HepG2 (cell line): ENCODE measurements around the gene S100A7. TPM values are rescaled to one million over a fixed set of nuclear protein-coding genes. Genes with fewer than 3 reads are reported as not detected.

Experiments used
- ATF3 ChIP-seq: sonication (generic); formaldehyde crosslinking; IDR thresholded peaks from 2 replicates; pipeline ENCODE4 v1.4.0; 2020; ENCODE audit warnings: missing genetic modification reagents
- EEA1 ChIP-seq: sonication (generic); formaldehyde crosslinking; IDR thresholded peaks from 2 replicates; pipeline ENCODE4 v1.5.1; 2020; ENCODE audit warnings: mild to moderate bottlenecking, missing genetic modification reagents, borderline replicate concordance
- ELK4 ChIP-seq: sonication (generic); formaldehyde crosslinking; IDR thresholded peaks from 2 replicates; pipeline ENCODE4 v1.9.0; 2021; ENCODE audit warnings: missing genetic modification reagents, borderline replicate concordance
- HDAC1 ChIP-seq: sonication (generic); formaldehyde crosslinking; IDR thresholded peaks from 2 replicates; pipeline ENCODE4 v1.5.1; 2020; ENCODE audit warnings: mild to moderate bottlenecking, missing genetic modification reagents
- HIVEP1 ChIP-seq: sonication (generic); formaldehyde crosslinking; IDR thresholded peaks from 2 replicates; pipeline ENCODE4 v1.4.0; 2020; ENCODE audit warnings: mild to moderate bottlenecking, missing genetic modification reagents
- JUN ChIP-seq: sonication (generic); formaldehyde crosslinking; IDR thresholded peaks from 2 replicates; pipeline ENCODE4 v1.4.0; 2020; ENCODE audit warnings: mild to moderate bottlenecking, missing genetic modification reagents
- NR2F6 ChIP-seq, 2 experiments: IDR thresholded peaks; 2 replicates each; pipeline ENCODE4 v1.6.1; 2016; ENCODE audit warnings: antibody characterized with exemption in 1 of 2, mild to moderate bottlenecking in 1 of 2
- ZNF225 ChIP-seq: sonication (generic); formaldehyde crosslinking; IDR thresholded peaks from 2 replicates; pipeline ENCODE4 v1.4.0; 2020; ENCODE audit warnings: mild to moderate bottlenecking, missing genetic modification reagents
- ZNF33A ChIP-seq: sonication (generic); formaldehyde crosslinking; IDR thresholded peaks from 2 replicates; pipeline ENCODE4 v1.5.1; 2020; ENCODE audit warnings: missing genetic modification reagents, mild to moderate bottlenecking, moderate library complexity, borderline replicate concordance
- ZNF556 ChIP-seq: sonication (generic); formaldehyde crosslinking; IDR thresholded peaks from 2 replicates; pipeline ENCODE4 v1.4.0; 2020; ENCODE audit warnings: mild to moderate bottlenecking, missing genetic modification reagents, borderline replicate concordance
- ZNF589 ChIP-seq: sonication (generic); formaldehyde crosslinking; conservative IDR thresholded peaks from 2 replicates; pipeline ENCODE4 v1.8.0; 2022; ENCODE audit warnings: mild to moderate bottlenecking, moderate library complexity, missing genetic modification reagents
- ZNF646 ChIP-seq: sonication (generic); formaldehyde crosslinking; IDR thresholded peaks from 2 replicates; pipeline ENCODE4 v1.9.0; 2021; ENCODE audit warnings: mild to moderate bottlenecking, missing genetic modification reagents
- polyA plus RNA-seq, 8 experiments: library from polyadenylated mRNA; depleted of rRNA in 3 of 8; stranded (reverse) in 7 of 8; unstranded in 1 of 8; fragments of >200 nt; fragmentation: Illumina TruSeq in 4 of 8; extraction: Trizol in 4 of 8; gene quantifications; 2 replicates each; pipeline versions ENCODE4 v1.2.1 to v1.2.3, GENCODE V29; 2011 to 2016; ENCODE audit warnings: low read depth in 4 of 8, missing spikeins in 1 of 8, mixed read lengths in 1 of 8; ENCODE audit not compliant: insufficient read depth in 1 of 8
- total RNA-seq, 5 experiments: library from RNA; depleted of rRNA; stranded (reverse); fragments of >200 nt; fragmentation: Illumina TruSeq; extraction: Trizol; gene quantifications; 2 replicates each; pipeline ENCODE4 v1.2.3, GENCODE V29; 2016; ENCODE audit warnings: low read depth in 1 of 5
- TF ChIP-seq, protein P1 (sequence below): sonication (generic); formaldehyde crosslinking; IDR thresholded peaks from 2 replicates; pipeline ENCODE4 v1.4.0; 2020; ENCODE audit warnings: mild to moderate bottlenecking, missing genetic modification reagents

Gene S100A7
- total and polyA plus RNA-seq, 2 of the 13 experiments (the other 11 are each of a cell fraction or from before 2014, with no cell fraction given): not detected

DNA sequence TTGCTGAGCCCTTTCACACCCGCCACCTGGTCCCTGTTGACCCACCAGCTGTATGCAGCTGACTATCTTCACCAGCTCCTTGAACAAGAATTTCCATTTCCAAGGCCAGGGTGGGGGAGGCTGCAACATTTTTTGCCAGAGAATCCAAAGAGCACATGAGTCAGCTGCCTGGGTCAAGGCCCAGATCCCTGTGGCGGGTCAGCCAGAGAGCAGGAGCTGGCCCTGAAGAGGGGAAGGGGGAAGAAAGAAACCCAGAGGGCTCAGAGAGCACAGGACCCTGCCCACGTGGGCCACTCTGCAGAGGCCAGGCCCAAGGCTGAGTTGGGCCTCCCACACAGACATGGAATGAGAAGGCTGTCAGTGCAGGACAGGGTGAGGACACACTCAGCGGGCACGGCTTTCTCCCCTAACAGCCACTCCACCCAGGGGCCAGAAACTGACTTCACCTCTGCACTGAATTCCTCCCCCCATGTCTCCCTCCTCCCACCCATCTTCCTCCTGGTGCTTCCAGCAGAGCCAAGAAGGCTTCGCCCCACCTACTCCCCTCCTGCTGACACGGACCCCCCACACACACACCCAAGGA lies 46.5 kb upstream of the S100A7 start (continued):
- TF ChIP-seq ZNF646 (CRISPR knock-in tag): no peak
- TF ChIP-seq HDAC1 (CRISPR knock-in tag): no peak
- peak; percentile 70; the same call in 1 of the 2 replicates for TF ChIP-seq JUN (CRISPR knock-in tag)
- TF ChIP-seq, protein P1, sequence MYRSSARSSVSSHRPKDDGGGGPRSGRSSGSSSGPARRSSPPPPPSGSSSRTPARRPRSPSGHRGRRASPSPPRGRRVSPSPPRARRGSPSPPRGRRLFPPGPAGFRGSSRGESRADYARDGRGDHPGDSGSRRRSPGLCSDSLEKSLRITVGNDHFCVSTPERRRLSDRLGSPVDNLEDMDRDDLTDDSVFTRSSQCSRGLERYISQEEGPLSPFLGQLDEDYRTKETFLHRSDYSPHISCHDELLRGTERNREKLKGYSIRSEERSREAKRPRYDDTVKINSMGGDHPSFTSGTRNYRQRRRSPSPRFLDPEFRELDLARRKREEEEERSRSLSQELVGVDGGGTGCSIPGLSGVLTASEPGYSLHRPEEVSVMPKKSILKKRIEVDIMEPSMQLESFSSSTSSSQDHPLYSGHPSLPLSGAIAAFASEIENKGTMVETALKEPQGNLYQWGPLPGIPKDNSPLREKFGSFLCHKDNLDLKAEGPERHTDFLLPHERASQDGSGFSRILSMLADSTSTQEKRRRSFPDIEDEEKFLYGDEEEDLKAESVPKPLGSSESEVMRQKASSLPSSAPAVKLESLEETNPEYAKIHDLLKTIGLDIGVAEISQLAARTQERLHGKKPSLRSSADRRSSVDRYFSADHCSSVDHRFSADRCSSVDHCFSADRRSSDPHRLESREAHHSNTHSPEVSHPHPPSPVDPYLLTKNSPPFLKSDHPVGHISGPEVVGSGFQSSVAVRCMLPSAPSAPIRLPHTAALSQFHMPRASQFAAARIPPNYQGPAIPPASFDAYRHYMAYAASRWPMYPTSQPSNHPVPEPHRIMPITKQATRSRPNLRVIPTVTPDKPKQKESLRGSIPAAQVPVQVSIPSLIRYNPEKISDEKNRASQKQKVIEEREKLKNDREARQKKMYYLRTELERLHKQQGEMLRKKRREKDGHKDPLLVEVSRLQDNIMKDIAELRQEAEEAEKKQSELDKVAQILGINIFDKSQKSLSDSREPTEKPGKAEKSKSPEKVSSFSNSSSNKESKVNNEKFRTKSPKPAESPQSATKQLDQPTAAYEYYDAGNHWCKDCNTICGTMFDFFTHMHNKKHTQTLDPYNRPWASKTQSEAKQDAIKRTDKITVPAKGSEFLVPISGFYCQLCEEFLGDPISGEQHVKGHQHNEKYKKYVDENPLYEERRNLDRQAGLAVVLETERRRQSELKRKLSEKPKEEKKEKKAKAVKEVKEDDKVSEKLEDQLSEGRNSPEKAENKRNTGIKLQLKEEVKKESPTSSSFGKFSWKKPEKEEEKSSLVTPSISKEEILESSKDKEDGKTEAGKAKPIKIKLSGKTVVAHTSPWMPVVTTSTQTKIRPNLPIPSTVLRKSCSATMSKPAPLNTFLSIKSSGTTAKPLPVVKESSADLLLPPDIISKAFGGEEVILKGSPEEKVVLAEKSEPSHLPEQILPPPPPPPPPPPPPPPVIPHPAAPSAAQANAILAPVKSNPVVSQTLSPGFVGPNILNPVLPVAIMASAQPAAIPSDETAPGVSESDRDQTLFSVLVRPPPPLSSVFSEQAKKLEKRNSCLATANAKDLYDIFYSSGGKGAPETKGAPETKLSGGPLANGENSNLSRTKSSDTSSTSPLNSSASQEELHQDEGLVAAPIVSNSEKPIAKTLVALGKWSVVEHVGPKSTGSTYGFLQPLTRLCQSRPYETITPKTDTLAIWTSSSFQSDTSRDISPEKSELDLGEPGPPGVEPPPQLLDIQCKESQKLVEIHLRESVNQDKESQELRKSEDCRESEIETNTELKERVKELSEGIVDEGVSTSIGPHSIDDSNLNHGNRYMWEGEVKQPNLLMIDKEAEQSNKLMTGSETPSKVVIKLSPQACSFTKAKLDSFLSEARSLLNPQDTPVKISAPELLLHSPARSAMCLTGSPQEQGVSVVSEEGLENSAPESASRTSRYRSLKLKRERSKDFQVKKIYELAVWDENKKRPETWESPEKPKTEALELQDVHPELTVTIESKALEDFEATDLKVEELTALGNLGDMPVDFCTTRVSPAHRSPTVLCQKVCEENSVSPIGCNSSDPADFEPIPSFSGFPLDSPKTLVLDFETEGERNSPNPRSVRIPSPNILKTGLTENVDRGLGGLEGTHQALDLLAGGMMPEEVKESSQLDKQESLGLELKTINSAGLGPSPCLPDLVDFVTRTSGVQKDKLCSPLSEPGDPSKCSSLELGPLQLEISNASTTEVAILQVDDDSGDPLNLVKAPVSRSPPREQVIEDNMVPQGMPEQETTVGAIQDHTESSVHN (CRISPR knock-in tag): no peak
- TF ChIP-seq ATF3: peak; percentile 48
- TF ChIP-seq ELK4 (CRISPR knock-in tag): no peak
- no peak for TF ChIP-seq ZNF589 (CRISPR knock-in tag)
- TF ChIP-seq ZNF225 (CRISPR knock-in tag): no peak
- TF ChIP-seq HIVEP1 (CRISPR knock-in tag): no peak
- peak; percentile 72 for TF ChIP-seq NR2F6 (IDR thresholded peaks at IDR 0.05)
- TF ChIP-seq NR2F6 (CRISPR knock-in tag; IDR thresholded peaks at IDR 0.05): peak; percentile 69; the same call in 1 of the 2 replicates
- TF ChIP-seq ZNF33A (CRISPR knock-in tag): no peak
- no peak for TF ChIP-seq EEA1 (CRISPR knock-in tag)
- TF ChIP-seq ZNF556: no peak
